Mucosa of stomach (tissue), 1 donor: ENCODE data around the gene SIRT7.

Experiments
- H3K27me3 ChIP-seq: one replicate; pipeline ENCODE4 v1.7.0; 2013; ENCODE audit warnings: mild to moderate bottlenecking, low read length; ENCODE audit not compliant: control insufficient read depth, insufficient read depth
- H3K36me3 ChIP-seq: one replicate; pipeline ENCODE4 v1.7.0; 2013; ENCODE audit warnings: low read length; ENCODE audit not compliant: control insufficient read depth, insufficient read depth
- H3K4me1 ChIP-seq: one replicate; pipeline ENCODE4 v1.7.0; 2013; ENCODE audit warnings: mild to moderate bottlenecking, low read length; ENCODE audit not compliant: control insufficient read depth, insufficient read depth
- H3K4me3 ChIP-seq: one replicate; pipeline ENCODE4 v1.7.0; 2013; ENCODE audit warnings: low read length
- H3K9ac ChIP-seq: one replicate; pipeline ENCODE4 v1.7.0; 2013; ENCODE audit warnings: mild to moderate bottlenecking, low read length, moderate library complexity
- H3K9me3 ChIP-seq: one replicate; pipeline ENCODE4 v1.7.0; 2013; ENCODE audit warnings: mild to moderate bottlenecking, low read length, moderate library complexity; ENCODE audit not compliant: control insufficient read depth
- donor health status: Pancreatic carcinoma.

The SIRT7 gene

GRCh38 chr17:81888988-81889595, 28.9 kb downstream of the SIRT7 start:
- H3K36me3 ChIP-seq, result peaks cover 13% of the 10 kb centered on the region
- no peak overlapping the region for H3K4me3 ChIP-seq

DNA sequence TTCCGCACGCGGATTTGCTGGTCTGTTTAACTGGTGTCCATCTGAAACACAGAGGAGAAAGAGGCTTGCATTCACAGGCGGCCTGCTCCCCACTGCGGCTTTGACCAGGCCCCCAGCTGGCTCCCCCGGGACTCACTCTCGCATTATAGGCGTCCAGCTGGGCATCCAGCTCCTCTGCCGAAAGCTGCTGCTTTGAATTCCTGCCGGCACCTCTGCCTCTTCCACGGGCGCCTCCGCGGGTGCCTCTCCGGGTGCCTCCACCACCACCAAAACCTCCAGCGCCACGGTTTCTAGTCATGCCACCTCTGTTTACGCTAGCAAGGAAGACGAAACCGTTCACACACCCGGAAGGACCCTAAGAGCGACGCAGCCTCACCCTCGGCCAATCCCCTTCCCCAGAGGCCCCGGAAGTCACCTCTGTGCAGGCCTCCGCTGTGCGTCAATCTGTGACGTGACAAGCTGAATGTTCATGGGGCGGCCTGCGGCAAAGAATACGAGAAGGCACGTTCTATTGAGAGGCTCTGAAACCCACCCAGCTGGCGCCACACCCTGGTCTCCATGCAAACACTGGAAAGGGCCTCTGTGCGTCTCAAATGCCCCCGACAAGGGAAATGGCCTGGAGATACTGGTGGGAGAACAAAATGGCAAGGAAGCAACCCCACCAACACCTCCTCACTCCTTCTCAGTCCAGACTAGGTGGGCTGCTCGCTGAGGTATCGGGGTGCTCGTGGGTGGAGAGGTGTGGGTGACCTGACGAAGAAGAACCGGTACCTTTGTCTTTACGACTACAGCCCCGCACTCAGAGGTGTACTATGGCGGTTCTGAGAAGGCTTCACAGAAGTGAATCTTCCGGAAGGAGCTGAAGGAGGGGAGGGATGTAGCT, 29.6 kb downstream of the SIRT7 start:
- Histone ChIP-seq H3K9ac (no peak overlapping the region), H3K36me3 (peaks cover 13% of the 10 kb centered on the region), H3K4me1 (peaks cover 10% of the 10 kb centered on the region), H3K4me3 (no peak overlapping the region), H3K9me3 (no peaks in the 10 kb centered on the region), H3K27me3 (no peaks in the 10 kb centered on the region)

More at GRCh38 chr17:81888988-81889595, 28.9 kb downstream of the SIRT7 start:
- Histone ChIP-seq H3K9me3 (no peaks in the 10 kb centered on the region), H3K4me1 (peaks cover 10% of the 10 kb centered on the region), H3K9ac (no peak overlapping the region), H3K27me3 (no peaks in the 10 kb centered on the region)

GRCh38 chr17:81885869-81886548, 32.0 kb downstream of the SIRT7 start:
- no peak overlapping the region for H3K9ac ChIP-seq
- H3K4me3 ChIP-seq, result no peak overlapping the region
- peaks cover 13% of the 10 kb centered on the region for H3K36me3 ChIP-seq
- peaks cover 10% of the 10 kb centered on the region for H3K4me1 ChIP-seq
- H3K9me3 ChIP-seq, result no peaks in the 10 kb centered on the region
- no peaks in the 10 kb centered on the region for H3K27me3 ChIP-seq

GRCh38 chr17:81885454-81885853, 32.5 kb downstream of the SIRT7 start:
- H3K4me1 ChIP-seq, result peaks cover 8% of the 10 kb centered on the region
- H3K9me3 ChIP-seq, result no peaks in the 10 kb centered on the region
- no peak overlapping the region for H3K9ac ChIP-seq
- no peaks in the 10 kb centered on the region for H3K27me3 ChIP-seq
- H3K4me3 ChIP-seq, result no peak overlapping the region
- H3K36me3 ChIP-seq, result peaks cover 13% of the 10 kb centered on the region

DNA sequence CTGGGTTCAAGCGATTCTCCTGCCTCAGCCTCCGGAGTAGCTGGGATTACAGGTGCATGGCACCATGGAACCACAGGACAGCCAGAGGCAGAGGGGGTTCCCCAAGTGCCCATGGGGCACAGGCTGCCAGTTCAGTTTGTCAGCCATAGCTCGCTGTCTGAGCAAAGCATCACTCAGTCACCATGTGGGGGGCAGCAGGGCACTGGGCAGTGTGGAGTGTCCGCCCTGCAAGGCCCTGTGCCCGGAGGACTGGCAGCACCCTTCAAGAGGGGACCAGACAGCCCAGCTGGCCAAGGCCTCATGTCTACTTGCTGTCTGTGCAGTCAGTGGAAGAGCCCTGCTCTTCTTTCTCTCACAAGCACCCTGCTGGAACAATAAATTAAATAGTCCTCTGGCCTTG, 33.0 kb downstream of the SIRT7 start:
- Histone ChIP-seq H3K9me3 (no peaks in the 10 kb centered on the region), H3K4me3 (no peak overlapping the region), H3K4me1 (peaks cover 3% of the 10 kb centered on the region), H3K36me3 (peaks cover 13% of the 10 kb centered on the region), H3K27me3 (no peaks in the 10 kb centered on the region), H3K9ac (no peak overlapping the region)

GRCh38 chr17:81884520-81884919, 33.5 kb downstream of the SIRT7 start:
- peaks cover 3% of the 10 kb centered on the region for H3K4me1 ChIP-seq
- H3K9me3 ChIP-seq, result no peaks in the 10 kb centered on the region
- H3K36me3 ChIP-seq, result peaks cover 13% of the 10 kb centered on the region
- no peak overlapping the region for H3K9ac ChIP-seq
- no peak overlapping the region for H3K4me3 ChIP-seq
- H3K27me3 ChIP-seq, result no peaks in the 10 kb centered on the region

DNA sequence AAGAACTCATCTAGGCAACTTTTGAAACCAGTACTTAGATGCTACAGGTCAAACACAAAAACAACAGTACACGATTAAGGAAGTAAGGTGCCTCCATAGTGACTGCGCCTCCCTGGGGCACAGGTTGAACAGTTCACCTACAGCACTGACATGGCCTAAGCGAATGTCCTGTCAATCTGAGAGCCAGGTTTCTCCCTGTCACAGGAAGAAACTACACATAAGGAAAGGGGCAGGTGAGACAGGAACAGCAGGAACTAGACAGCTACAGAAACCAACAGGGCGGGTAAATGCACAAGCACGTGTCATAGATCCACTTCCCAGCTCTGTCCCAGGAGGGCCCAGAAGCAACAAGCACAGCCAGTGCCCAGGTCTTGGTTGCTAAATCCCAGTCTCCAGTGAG, 38.9 kb downstream of the SIRT7 start:
- Histone ChIP-seq H3K9ac (no peak overlapping the region), H3K27me3 (no peaks in the 10 kb centered on the region), H3K36me3 (no peaks in the 10 kb centered on the region), H3K4me1 (peaks cover 7% of the 10 kb centered on the region), H3K4me3 (no peak overlapping the region), H3K9me3 (no peaks in the 10 kb centered on the region)

DNA sequence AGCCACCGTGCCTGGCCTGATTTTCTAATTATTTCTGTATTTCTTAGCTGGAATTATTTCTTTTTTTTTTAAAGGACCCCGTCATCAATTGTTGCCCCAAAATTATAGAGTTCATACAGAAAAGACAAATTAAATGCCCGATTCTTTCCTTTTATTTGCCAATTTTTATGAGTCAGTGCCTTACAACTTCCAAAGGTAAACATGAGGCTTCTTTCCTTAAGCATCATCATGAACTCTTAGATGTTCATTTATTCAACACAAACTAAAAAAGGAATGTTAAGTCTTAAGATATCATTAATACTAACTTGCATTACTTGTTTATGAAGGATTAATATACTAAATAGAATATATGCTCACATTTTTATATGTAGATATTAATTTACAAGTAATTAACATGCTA, 39.7 kb downstream of the SIRT7 start:
- H3K4me3 ChIP-seq, result no peak overlapping the region
- peaks cover 7% of the 10 kb centered on the region for H3K4me1 ChIP-seq
- H3K36me3 ChIP-seq, result no peaks in the 10 kb centered on the region
- no peaks in the 10 kb centered on the region for H3K27me3 ChIP-seq
- no peaks in the 10 kb centered on the region for H3K9me3 ChIP-seq
- H3K9ac ChIP-seq, result no peak overlapping the region

DNA sequence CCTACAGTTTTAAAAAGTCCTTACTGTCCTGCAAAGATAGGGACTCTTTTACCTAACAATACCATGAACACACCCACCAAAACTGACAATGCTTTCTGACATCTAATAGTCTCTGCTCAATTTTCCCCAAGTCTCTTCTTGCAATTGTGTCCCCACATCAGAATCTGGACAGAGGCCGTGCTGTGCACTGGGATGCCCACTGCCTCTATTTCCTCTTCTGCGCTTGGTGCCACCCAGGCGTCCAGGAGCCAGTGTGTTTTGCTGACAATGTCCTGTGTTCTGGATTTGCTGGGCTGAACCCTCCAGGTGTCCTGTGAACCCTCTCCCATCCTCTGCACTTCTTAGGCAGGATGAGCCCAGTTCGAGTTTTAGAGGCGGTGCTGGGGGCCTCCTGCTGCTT, 40.4 kb downstream of the SIRT7 start:
- no peak overlapping the region for H3K9ac ChIP-seq
- H3K27me3 ChIP-seq, result no peaks in the 10 kb centered on the region
- no peak overlapping the region for H3K4me3 ChIP-seq
- no peaks in the 10 kb centered on the region for H3K36me3 ChIP-seq
- no peaks in the 10 kb centered on the region for H3K9me3 ChIP-seq
- peaks cover 7% of the 10 kb centered on the region for H3K4me1 ChIP-seq

DNA sequence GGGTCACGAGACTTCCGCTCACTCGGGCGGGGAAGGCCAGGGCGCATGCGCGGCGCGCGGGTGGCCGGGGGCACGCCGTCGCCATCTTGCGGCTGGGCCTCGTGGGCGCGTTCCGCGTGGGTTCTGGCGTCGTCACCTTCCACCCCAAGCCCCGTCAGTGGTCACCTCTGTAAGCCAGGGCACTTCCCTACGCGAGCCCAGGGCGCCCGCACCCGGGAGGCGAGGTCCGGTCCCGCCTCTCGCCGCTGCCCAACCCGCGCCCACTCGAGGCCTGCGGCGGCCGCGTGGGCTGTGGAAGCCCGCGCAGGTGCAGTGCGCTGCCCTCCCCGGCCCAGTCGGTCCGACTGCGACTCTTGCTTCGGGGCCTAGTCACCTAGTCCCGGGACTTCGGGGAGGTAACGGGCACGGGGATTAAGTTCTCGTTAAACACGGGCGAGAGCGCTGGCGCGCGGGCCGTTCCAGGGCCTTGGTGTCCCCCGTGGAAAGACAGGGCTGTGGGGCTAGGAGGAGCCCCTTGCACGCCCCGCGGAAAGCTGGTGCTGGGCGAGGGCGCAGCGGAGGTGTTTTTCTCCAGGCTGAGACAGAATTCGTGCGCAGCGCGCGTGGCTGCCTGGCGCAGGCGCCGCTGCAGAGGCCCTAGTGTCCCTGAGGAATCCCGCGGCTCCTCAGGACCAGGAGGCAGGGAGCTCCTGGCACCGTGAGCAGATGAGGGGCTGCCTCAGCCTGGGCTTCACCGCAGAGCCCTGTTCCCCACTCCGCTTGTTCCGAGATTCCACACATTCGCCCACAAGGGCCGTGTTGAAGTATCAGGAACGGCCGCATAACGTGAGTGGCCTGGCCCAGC, 46.4 kb downstream of the SIRT7 start:
- peak overlapping the region; percentile 95 for H3K4me3 ChIP-seq
- H3K36me3 ChIP-seq, result peaks cover 11% of the 10 kb centered on the region
- H3K9me3 ChIP-seq, result no peaks in the 10 kb centered on the region
- peaks cover 42% of the 10 kb centered on the region for H3K4me1 ChIP-seq
- H3K27me3 ChIP-seq, result no peaks in the 10 kb centered on the region
- H3K9ac ChIP-seq, result peak overlapping the region; percentile 86

- peaks cover 11% of the 10 kb centered on the region for H3K36me3 ChIP-seq
- no peaks in the 10 kb centered on the region for H3K27me3 ChIP-seq
- H3K9me3 ChIP-seq, result no peaks in the 10 kb centered on the region
- peak within 1 kb of the TSS; percentile 91 for H3K9ac ChIP-seq
- H3K4me1 ChIP-seq, result peaks cover 48% of the 10 kb centered on the region
- peak within 1 kb of the TSS; percentile 95 for H3K4me3 ChIP-seq
Observed at GRCh38 chr17:81870981-81871386, 47.0 kb downstream of the SIRT7 start, which contains the start of gene ARHGDIA. ARHGDIA (minus strand) TSS chr17:81871337; CDS start chr17:81869930, 1,407 bp downstream.
